ENCODE results near the gene DSG1. TPM values are rescaled to one million over a fixed set of nuclear protein-coding genes. Genes with fewer than 3 reads are reported as not detected.
"Not testable (repeated sequence)": the region's sequence is repeated elsewhere in the genome, so short reads cannot be mapped to it uniquely, and the experiment has no call there.

The DSG1 gene
- total RNA-seq, 2 experiments from 2014 or later: not detected

DNA sequence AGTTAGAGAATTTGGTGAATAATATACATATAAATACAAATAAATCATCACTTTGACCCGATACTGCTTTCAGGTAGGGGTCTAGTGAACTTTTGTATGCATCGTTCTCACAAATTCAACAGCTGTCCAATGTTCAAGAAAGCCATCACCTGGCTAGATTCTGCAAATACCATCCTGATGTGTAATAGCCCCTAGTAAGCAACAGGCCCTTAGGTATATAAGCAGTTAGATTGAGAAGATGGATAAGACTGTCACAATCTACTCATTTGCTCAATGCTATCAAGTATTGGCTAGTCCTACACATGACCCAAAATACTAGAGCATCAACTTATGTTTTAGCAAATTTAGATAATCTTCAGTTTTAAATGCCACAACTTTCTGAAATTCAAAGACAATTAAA lies 20.7 kb upstream of the DSG1 start:
- Mint-ChIP-seq H3K27me3 (no peaks in the 10 kb centered on the region), H3K4me1 (no peaks in the 10 kb centered on the region), H3K27ac (no peak overlapping the region), H3K9me3 (peaks cover 6% of the 10 kb centered on the region), H3K36me3 (ENCODE audit: low read depth) (no peaks in the 10 kb centered on the region), H3K4me3 (no peak overlapping the region)
- POLR2A ChIA-PET: no interaction called here
- CTCF ChIA-PET: no interaction called here
- no peak for DNase-seq

- no peaks in the 10 kb centered on the region for H3K27me3 Mint-ChIP-seq
- no peaks in the 10 kb centered on the region for H3K4me1 Mint-ChIP-seq
- no peaks in the 10 kb centered on the region for H3K36me3 Mint-ChIP-seq (ENCODE audit: low read depth)
- ChIA-PET POLR2A (no interaction called here), CTCF (no interaction called here)
- DNase-seq: no peak
- peaks cover 3% of the 10 kb centered on the region for H3K9me3 Mint-ChIP-seq
- no peak overlapping the region for H3K4me3 Mint-ChIP-seq
- no peak overlapping the region for H3K27ac Mint-ChIP-seq
These were observed 16.7 kb upstream of the DSG1 start for GRCh38 chr18:31301201-31301655.

DNA sequence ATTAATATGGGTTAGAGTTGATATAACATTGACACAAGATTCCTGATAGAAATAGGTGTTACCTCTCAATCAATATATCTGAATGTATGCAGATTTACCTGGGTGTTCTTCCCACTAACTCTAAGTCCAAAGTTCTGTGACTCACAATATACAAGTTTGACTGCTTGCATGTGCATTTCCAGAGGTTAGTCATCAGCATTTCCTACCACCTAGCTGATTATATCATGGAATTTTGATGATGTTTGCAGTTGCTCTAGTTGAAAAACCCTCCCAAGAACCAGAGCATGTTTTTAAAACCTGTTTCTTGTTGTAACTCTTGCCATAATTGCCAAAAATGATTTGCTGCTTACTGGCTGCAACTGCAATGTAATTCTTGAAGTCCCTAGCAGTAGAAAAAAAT lies 15.0 kb upstream of the DSG1 start:
- no peaks in the 10 kb centered on the region for H3K4me1 Mint-ChIP-seq
- no peaks in the 10 kb centered on the region for H3K36me3 Mint-ChIP-seq (ENCODE audit: low read depth)
- no peak overlapping the region for H3K4me3 Mint-ChIP-seq
- DNase-seq: no peak
- peaks cover 3% of the 10 kb centered on the region for H3K9me3 Mint-ChIP-seq
- CTCF ChIA-PET: no interaction called here
- no peaks in the 10 kb centered on the region for H3K27me3 Mint-ChIP-seq
- no peak overlapping the region for H3K27ac Mint-ChIP-seq
- POLR2A ChIA-PET: no interaction called here

DNA sequence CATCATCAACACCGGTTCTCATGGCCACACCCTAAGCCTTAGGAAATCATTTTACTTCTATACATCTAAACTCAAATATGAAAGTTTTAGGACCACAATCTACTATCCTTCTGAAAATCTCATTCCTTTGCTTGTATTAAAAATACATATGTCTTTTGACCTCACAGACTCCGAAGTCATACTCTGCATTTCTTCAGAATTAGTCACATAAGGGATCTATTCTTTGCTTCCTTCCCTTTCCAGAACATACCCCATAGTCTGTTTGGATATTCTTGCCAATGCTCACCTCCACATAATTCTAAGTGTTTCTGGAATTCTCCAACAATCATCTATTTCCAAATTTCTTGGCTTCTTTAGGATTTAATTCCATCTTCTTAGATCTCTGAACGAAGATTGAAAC lies 14.2 kb upstream of the DSG1 start:
- Mint-ChIP-seq H3K9me3 (no peaks in the 10 kb centered on the region), H3K27ac (no peak overlapping the region), H3K4me3 (no peak overlapping the region), H3K36me3 (ENCODE audit: low read depth) (no peaks in the 10 kb centered on the region), H3K27me3 (no peaks in the 10 kb centered on the region), H3K4me1 (no peaks in the 10 kb centered on the region)
- no peak for DNase-seq
- ChIA-PET CTCF (no interaction called here), POLR2A (no interaction called here)

- Mint-ChIP-seq H3K36me3 (ENCODE audit: low read depth) (no peaks in the 10 kb centered on the region), H3K27ac (no peak overlapping the region), H3K27me3 (no peaks in the 10 kb centered on the region), H3K4me3 (no peak overlapping the region), H3K4me1 (no peaks in the 10 kb centered on the region), H3K9me3 (no peaks in the 10 kb centered on the region)
- DNase-seq: no peak
- ChIA-PET CTCF (no interaction called here), POLR2A (no interaction called here)
These were observed 8.8 kb upstream of the DSG1 start for GRCh38 chr18:31309115-31309514.

- CTCF ChIA-PET: no interaction called here
- no peak for DNase-seq
- H3K36me3 Mint-ChIP-seq (ENCODE audit: low read depth): no peaks in the 10 kb centered on the region
- no peaks in the 10 kb centered on the region for H3K4me1 Mint-ChIP-seq
- no peak overlapping the region for H3K4me3 Mint-ChIP-seq
- no peak overlapping the region for H3K27ac Mint-ChIP-seq
- H3K27me3 Mint-ChIP-seq: no peaks in the 10 kb centered on the region
- POLR2A ChIA-PET: no interaction called here
- no peaks in the 10 kb centered on the region for H3K9me3 Mint-ChIP-seq
These were observed 986 bp upstream of the DSG1 start for GRCh38 chr18:31316974-31317373.

- no peaks in the 10 kb centered on the region for H3K36me3 Mint-ChIP-seq (ENCODE audit: low read depth)
- ChIA-PET POLR2A (no interaction called here), CTCF (no interaction called here)
- H3K27ac Mint-ChIP-seq: no peak overlapping the region
- DNase-seq: no peak
- no peak overlapping the region for H3K4me3 Mint-ChIP-seq
- H3K27me3 Mint-ChIP-seq: no peaks in the 10 kb centered on the region
- H3K9me3 Mint-ChIP-seq: no peaks in the 10 kb centered on the region
- no peaks in the 10 kb centered on the region for H3K4me1 Mint-ChIP-seq
These were observed 3.8 kb downstream of the DSG1 start for GRCh38 chr18:31321719-31322118.

DNA sequence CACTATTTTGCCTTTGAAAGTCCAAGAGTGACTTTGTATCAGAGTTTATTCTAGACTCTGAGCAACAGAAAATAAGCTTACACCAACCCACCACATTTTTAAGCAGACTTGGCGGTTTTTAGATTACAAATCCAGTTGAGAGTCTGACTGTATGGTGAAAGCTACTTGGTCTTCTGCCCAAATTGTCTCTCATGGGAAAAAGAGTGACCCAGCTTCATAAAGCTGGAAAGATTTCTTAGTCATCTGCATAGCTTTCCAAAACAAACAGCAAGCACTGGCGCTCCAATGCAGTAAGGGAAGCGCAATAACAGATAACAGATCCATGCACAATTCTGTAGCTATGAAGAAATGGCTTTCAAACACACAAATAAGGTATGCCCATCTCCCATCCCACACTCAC lies 7.1 kb downstream of the DSG1 start:
- Mint-ChIP-seq H3K27me3 (no peaks in the 10 kb centered on the region), H3K4me3 (no peak overlapping the region), H3K36me3 (ENCODE audit: low read depth) (no peaks in the 10 kb centered on the region), H3K4me1 (no peaks in the 10 kb centered on the region), H3K27ac (no peak overlapping the region), H3K9me3 (no peaks in the 10 kb centered on the region)
- DNase-seq: no peak
- CTCF ChIA-PET: no interaction called here
- POLR2A ChIA-PET: no interaction called here

DNA sequence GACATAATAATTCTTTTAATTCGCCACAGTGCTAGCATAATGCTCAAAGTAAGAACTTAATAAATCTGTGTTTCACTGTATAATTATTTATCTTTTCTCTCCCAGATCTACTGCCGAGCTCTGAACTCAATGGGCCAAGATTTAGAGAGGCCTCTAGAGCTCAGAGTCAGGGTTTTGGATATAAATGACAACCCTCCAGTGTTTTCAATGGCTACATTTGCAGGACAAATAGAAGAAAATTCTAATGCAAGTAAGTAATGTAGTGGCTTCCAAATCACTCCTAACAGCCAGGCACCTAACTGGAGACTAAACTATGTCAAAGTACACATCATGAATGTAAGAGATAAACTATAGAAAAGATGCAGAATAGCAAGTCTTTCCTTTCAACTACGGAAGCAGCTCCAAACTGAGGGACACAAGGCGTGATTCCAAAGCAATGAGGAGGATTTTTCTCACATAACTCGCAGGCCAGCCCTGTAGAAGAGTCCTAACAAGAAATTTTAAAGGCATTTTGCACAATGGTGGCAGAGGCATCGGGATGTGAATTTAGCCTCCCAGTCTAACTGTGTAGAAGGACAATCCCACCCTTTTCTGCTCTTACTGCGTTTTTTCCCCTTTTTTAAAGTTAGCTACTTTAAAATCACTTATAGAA lies 12.0 kb downstream of the DSG1 start:
- no peaks in the 10 kb centered on the region for H3K9me3 Mint-ChIP-seq
- no peaks in the 10 kb centered on the region for H3K36me3 Mint-ChIP-seq (ENCODE audit: low read depth)
- no peaks in the 10 kb centered on the region for H3K4me1 Mint-ChIP-seq
- H3K27me3 Mint-ChIP-seq: no peaks in the 10 kb centered on the region
- POLR2A ChIA-PET: no interaction called here
- H3K27ac Mint-ChIP-seq: no peak overlapping the region
- DNase-seq: no peak
- CTCF ChIA-PET: no interaction called here
- no peak overlapping the region for H3K4me3 Mint-ChIP-seq

DNA sequence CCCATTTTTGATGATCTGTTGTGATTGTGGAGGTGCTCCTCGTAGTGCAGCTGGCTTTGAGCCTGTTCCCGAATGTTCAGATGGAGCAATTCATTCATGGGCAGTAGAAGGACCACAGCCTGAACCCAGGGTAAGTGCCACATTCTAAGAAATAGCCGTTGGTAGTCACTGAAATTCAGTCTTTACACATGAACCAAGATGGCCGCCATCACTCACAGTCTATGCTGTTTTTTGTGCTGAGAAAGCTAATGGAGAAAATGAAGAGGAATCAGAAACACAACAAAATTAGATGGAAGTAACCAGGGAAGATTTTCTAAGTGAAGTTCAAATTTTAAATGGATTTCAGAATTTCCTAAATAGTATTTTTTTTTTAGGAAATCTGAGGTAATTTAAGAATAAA lies 25.5 kb downstream of the DSG1 start:
- ChIA-PET CTCF (no interaction called here), POLR2A (no interaction called here)
- no peak for DNase-seq
- H3K4me1 Mint-ChIP-seq: no peaks in the 10 kb centered on the region
- H3K27ac Mint-ChIP-seq: no peak overlapping the region
- H3K36me3 Mint-ChIP-seq (ENCODE audit: low read depth): no peaks in the 10 kb centered on the region
- H3K27me3 Mint-ChIP-seq: no peaks in the 10 kb centered on the region
- no peak overlapping the region for H3K4me3 Mint-ChIP-seq
- no peaks in the 10 kb centered on the region for H3K9me3 Mint-ChIP-seq

DNA sequence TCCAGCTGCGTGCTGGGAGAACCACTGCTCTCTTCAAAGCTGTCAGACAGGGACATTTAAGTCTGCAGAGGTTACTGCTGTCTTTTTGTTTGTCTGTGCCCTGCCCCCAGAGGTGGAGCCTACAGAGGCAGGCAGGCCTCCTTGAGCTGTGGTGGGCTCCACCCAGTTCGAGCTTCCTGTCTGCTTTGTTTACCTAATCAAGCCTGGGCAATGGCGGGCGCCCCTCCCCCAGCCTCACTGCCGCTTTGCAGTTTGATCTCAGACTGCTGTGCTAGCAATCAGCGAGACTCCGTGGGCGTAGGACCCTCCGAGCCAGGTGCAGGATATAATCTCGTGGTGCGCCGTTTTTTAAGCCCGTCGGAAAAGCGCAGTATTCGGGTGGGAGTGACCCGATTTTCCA lies 35.4 kb downstream of the DSG1 start:
- CTCF ChIA-PET; H3K27ac Mint-ChIP-seq; DNase-seq; POLR2A ChIA-PET; H3K4me3 Mint-ChIP-seq; H3K27me3 Mint-ChIP-seq; H3K9me3 Mint-ChIP-seq; H3K4me1 Mint-ChIP-seq; H3K36me3 Mint-ChIP-seq (ENCODE audit: low read depth): not testable (repeated sequence)

- Mint-ChIP-seq H3K27ac (no peak overlapping the region), H3K27me3 (no peaks in the 10 kb centered on the region), H3K4me1 (no peaks in the 10 kb centered on the region), H3K9me3 (peaks cover 2% of the 10 kb centered on the region), H3K4me3 (no peak overlapping the region), H3K36me3 (ENCODE audit: low read depth) (no peaks in the 10 kb centered on the region)
- ChIA-PET POLR2A (no interaction called here), CTCF (no interaction called here)
- no peak for DNase-seq
These were observed 37.0 kb downstream of the DSG1 start for GRCh38 chr18:31354990-31355389.

GRCh38 chr18:31356025-31356424 lies 38.1 kb downstream of the DSG1 start:
- Mint-ChIP-seq H3K27ac (no peak overlapping the region), H3K36me3 (ENCODE audit: low read depth) (no peaks in the 10 kb centered on the region), H3K4me3 (no peak overlapping the region), H3K4me1 (no peaks in the 10 kb centered on the region), H3K9me3 (peaks cover 2% of the 10 kb centered on the region), H3K27me3 (no peaks in the 10 kb centered on the region)
- ChIA-PET POLR2A (no interaction called here), CTCF (no interaction called here)
- DNase-seq: no peak

DNA sequence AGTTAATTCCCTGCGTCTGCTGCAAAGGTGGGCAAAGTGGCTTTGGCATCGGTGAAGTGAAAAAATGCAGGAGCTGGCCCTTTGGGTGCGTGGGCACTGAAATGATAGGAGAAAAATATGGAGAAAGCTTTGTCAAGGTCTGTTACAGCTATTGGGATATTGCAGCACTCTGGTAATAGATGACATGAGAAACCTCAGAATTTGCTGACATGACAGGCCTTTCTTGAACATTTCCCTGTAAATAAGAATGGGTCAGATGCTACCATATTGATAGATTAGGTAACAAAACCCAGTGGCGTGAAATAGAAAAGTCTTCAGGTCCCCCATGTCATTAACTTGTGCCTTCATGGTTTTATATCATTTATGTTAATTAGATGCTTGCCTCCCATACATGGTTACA lies 46.2 kb downstream of the DSG1 start:
- Mint-ChIP-seq H3K9me3 (peaks cover 5% of the 10 kb centered on the region), H3K27ac (no peak overlapping the region), H3K4me1 (no peaks in the 10 kb centered on the region), H3K27me3 (peaks cover 2% of the 10 kb centered on the region), H3K4me3 (no peak overlapping the region), H3K36me3 (ENCODE audit: low read depth) (no peaks in the 10 kb centered on the region)
- POLR2A ChIA-PET: no interaction called here
- DNase-seq: no peak
- CTCF ChIA-PET: no interaction called here

- ChIA-PET POLR2A (no interaction called here), CTCF (no interaction called here)
- H3K4me1 Mint-ChIP-seq: no peaks in the 10 kb centered on the region
- DNase-seq: no peak
- H3K36me3 Mint-ChIP-seq (ENCODE audit: low read depth): no peaks in the 10 kb centered on the region
- no peaks in the 10 kb centered on the region for H3K9me3 Mint-ChIP-seq
- H3K27me3 Mint-ChIP-seq: peaks cover 2% of the 10 kb centered on the region
- H3K4me3 Mint-ChIP-seq: no peak overlapping the region
- H3K27ac Mint-ChIP-seq: no peak overlapping the region
These were observed 51.5 kb downstream of the DSG1 start for GRCh38 chr18:31369478-31369877.

Measured in activated CD4-positive, alpha-beta T cell treated with anti-CD3 and anti-CD28 coated beads, Interleukin-2, amount 10 ng/mL, durations not matched to agents 7 days and 5 days (primary cell).